ENCODE measurements around the gene CPED1.

The CPED1 gene

DNA sequence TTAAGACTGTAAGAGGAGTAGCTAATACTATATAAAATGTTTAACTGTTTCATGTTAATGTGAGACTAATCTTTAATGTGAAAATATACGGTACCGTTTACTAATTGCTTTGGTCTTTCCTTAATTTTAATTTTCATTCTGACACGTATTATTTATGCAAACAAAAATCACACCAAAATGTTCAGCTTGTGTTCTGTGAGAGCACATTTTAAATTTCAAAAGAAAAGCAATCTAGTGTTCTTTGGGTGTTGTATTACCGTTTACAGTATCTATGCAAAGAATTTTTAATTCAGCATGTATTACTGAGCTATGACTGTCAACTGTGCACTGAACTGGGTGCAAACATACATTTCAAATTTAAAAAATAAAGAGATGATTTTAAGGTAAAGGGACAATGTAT lies 342.5 kb downstream of the CPED1 start:
- no peak for ATAC-seq (ENCODE audit: low read depth)
- peaks cover 68% of the 10 kb centered on the region for H3K27me3 ChIP-seq (ENCODE audit: insufficient read depth, poor library complexity, severe bottlenecking)

GRCh38 chr7:121331574-121331973 lies 343.1 kb downstream of the CPED1 start:
- no peaks in the 10 kb centered on the region for H3K4me1 ChIP-seq (ENCODE audit: insufficient read depth, poor library complexity, severe bottlenecking)
- H3K27me3 ChIP-seq (ENCODE audit: insufficient read depth, poor library complexity, severe bottlenecking): peaks cover 68% of the 10 kb centered on the region
- no peak for ATAC-seq (ENCODE audit: low read depth)
- H3K36me3 ChIP-seq (ENCODE audit: low read depth): no peaks in the 10 kb centered on the region
- no peak for TF ChIP-seq CTCF (IDR thresholded peaks at IDR 0.05; ENCODE audit: poor library complexity, severe bottlenecking)
- H3K4me3 ChIP-seq (ENCODE audit: severe bottlenecking): no peak overlapping the region
- DNase-seq (ENCODE audit: low spot score): no peak
- no peak overlapping the region for H3K27ac ChIP-seq (ENCODE audit: poor library complexity, severe bottlenecking)
- no peaks in the 10 kb centered on the region for H3K9me3 ChIP-seq (ENCODE audit: severe bottlenecking)

More for the DNA sequence above, 342.5 kb downstream of the CPED1 start:
- no peak overlapping the region for H3K27ac ChIP-seq (ENCODE audit: poor library complexity, severe bottlenecking)
- DNase-seq (ENCODE audit: low spot score): no peak
- no peaks in the 10 kb centered on the region for H3K36me3 ChIP-seq (ENCODE audit: low read depth)
- no peaks in the 10 kb centered on the region for H3K9me3 ChIP-seq (ENCODE audit: severe bottlenecking)
- no peak overlapping the region for H3K4me3 ChIP-seq (ENCODE audit: severe bottlenecking)
- TF ChIP-seq CTCF (IDR thresholded peaks at IDR 0.05; ENCODE audit: poor library complexity, severe bottlenecking): no peak
- H3K4me1 ChIP-seq (ENCODE audit: insufficient read depth, poor library complexity, severe bottlenecking): no peaks in the 10 kb centered on the region

DNA sequence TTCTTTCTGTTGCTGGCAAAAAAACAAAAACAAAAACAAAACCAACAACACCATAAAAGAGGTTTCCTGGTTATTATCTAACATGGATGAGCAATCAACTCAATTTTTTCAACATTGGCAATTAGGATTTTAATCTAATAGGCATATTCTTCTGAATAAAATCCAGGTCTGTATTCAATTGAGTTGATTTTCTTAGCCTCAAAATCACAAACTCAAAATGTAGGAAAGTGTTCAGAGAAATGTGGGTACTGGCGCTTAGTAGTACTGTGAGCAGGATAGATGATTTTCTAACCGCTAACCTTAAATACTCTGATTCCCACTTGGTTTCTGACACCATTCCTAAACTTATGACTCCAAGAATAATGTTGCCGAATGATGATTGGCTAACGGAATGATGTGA lies 345.9 kb downstream of the CPED1 start:
- H3K4me3 ChIP-seq (ENCODE audit: severe bottlenecking): no peak overlapping the region
- H3K27ac ChIP-seq (ENCODE audit: poor library complexity, severe bottlenecking): no peak overlapping the region
- H3K36me3 ChIP-seq (ENCODE audit: low read depth): no peaks in the 10 kb centered on the region
- no peaks in the 10 kb centered on the region for H3K4me1 ChIP-seq (ENCODE audit: insufficient read depth, poor library complexity, severe bottlenecking)
- no peak for DNase-seq (ENCODE audit: low spot score)
- H3K27me3 ChIP-seq (ENCODE audit: insufficient read depth, poor library complexity, severe bottlenecking): peaks cover 51% of the 10 kb centered on the region
- ATAC-seq (ENCODE audit: low read depth): no peak
- no peaks in the 10 kb centered on the region for H3K9me3 ChIP-seq (ENCODE audit: severe bottlenecking)
- no peak for TF ChIP-seq CTCF (IDR thresholded peaks at IDR 0.05; ENCODE audit: poor library complexity, severe bottlenecking)

- H3K4me1 ChIP-seq (ENCODE audit: insufficient read depth, poor library complexity, severe bottlenecking): no peaks in the 10 kb centered on the region
- no peaks in the 10 kb centered on the region for H3K9me3 ChIP-seq (ENCODE audit: severe bottlenecking)
- peaks cover 45% of the 10 kb centered on the region for H3K27me3 ChIP-seq (ENCODE audit: insufficient read depth, poor library complexity, severe bottlenecking)
- no peak overlapping the region for H3K4me3 ChIP-seq (ENCODE audit: severe bottlenecking)
- H3K36me3 ChIP-seq (ENCODE audit: low read depth): no peaks in the 10 kb centered on the region
- DNase-seq (ENCODE audit: low spot score) (no peak), ATAC-seq (ENCODE audit: low read depth) (no peak)
- no peak overlapping the region for H3K27ac ChIP-seq (ENCODE audit: poor library complexity, severe bottlenecking)
- TF ChIP-seq CTCF (IDR thresholded peaks at IDR 0.05; ENCODE audit: poor library complexity, severe bottlenecking): no peak
These were observed 346.6 kb downstream of the CPED1 start for GRCh38 chr7:121334875-121335648.

DNA sequence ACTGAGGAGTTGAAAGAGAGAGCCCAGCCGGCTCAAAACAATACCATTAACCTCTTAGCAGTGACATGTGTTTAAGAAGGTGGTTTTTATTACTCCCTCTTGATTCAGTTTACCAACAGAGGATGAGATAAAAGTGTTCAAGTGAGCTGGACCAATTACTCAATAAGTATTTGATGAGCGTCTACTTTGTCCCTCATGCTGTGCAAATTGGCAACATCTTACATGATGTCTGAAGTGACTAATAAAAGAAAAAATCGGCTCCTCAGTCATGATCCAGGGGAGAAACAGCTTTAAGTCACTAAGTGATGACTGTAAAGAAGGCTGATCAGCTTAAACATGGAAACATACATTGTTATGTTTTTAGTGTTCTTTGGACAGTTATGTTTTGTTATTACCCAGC lies 348.1 kb downstream of the CPED1 start:
- no peaks in the 10 kb centered on the region for H3K9me3 ChIP-seq (ENCODE audit: severe bottlenecking)
- H3K4me1 ChIP-seq (ENCODE audit: insufficient read depth, poor library complexity, severe bottlenecking): no peaks in the 10 kb centered on the region
- TF ChIP-seq CTCF (IDR thresholded peaks at IDR 0.05; ENCODE audit: poor library complexity, severe bottlenecking): no peak
- DNase-seq (ENCODE audit: low spot score) (no peak), ATAC-seq (ENCODE audit: low read depth) (no peak)
- H3K36me3 ChIP-seq (ENCODE audit: low read depth): no peaks in the 10 kb centered on the region
- no peak overlapping the region for H3K4me3 ChIP-seq (ENCODE audit: severe bottlenecking)
- H3K27ac ChIP-seq (ENCODE audit: poor library complexity, severe bottlenecking): no peak overlapping the region
- H3K27me3 ChIP-seq (ENCODE audit: insufficient read depth, poor library complexity, severe bottlenecking): peaks cover 29% of the 10 kb centered on the region

All from RWPE2 (cell line).